H1 (cell line): ENCODE data around the gene ADAM23. TPM values are rescaled to one million over a fixed set of nuclear protein-coding genes. Genes with fewer than 3 reads are reported as not detected.

ENCODE experiments used
- CHD7 ChIP-seq: fragments of 300-600 bp; sonication (generic); IDR thresholded peaks from 2 replicates; pipeline ENCODE4 v1.7.1; 2012; ENCODE audit warnings: low read length, moderate library complexity, mild to moderate bottlenecking, inconsistent platforms; ENCODE audit not compliant: insufficient replicate concordance
- RAD21 ChIP-seq, 2 experiments: IDR thresholded peaks in 1 of 2; conservative IDR thresholded peaks in 1 of 2; 2 replicates each; pipeline ENCODE4 v1.6.1; 2011; ENCODE audit warnings: low read depth in 2 of 2, low read length in 2 of 2, improper control_type of control experiment in 1 of 2, inconsistent platforms in 1 of 2, mild to moderate bottlenecking in 1 of 2, moderate library complexity in 1 of 2
- SP4 ChIP-seq: IDR thresholded peaks from 2 replicates; pipeline ENCODE4 v1.6.1; 2012; ENCODE audit warnings: low read length, inconsistent platforms
- SRF ChIP-seq: IDR thresholded peaks from 2 replicates; pipeline ENCODE4 v1.6.1; 2011; ENCODE audit warnings: mild to moderate bottlenecking, low read depth, low read length, moderate library complexity
- TAF7 ChIP-seq: optimal IDR thresholded peaks from 2 replicates; pipeline ENCODE3; 2011; ENCODE audit warnings: low read depth, mild to moderate bottlenecking, inconsistent platforms, low read length, moderate library complexity, borderline replicate concordance
- polyA plus RNA-seq, 7 experiments: library from polyadenylated mRNA; depleted of rRNA in 3 of 7; stranded (reverse) in 5 of 7; unstranded in 2 of 7; fragments of >200 nt in 5 of 7; fragments of 200-250 nt in 2 of 7; gene quantifications; 1 replicate in 5 of 7; 2 replicates in 1 of 7; 4 replicates in 1 of 7; pipeline versions ENCODE4 v1.2.1 to v1.2.3, GENCODE V29; 2011 to 2013; ENCODE audit warnings: missing spikeins in 2 of 7, mixed read lengths in 2 of 7
- total RNA-seq: library from RNA; stranded (reverse); fragmentation: NEBNext Ultra II Directional; extraction: Animal tissue kit (Norgen Biotek cat#: 25700); gene quantifications from 2 replicates; pipeline ENCODE4 v1.2.1, GENCODE V29; 2021

ADAM23 gene
- total and polyA plus RNA-seq, 2 of the 8 experiments (the other 6 are each of a cell fraction or from before 2014, with no cell fraction given) = 9.9 to 20.8 TPM

- TF ChIP-seq CHD7 = no peak
- TF ChIP-seq TAF7 = no peak
- no peak for TF ChIP-seq SRF
- no peak for TF ChIP-seq RAD21 (IDR thresholded peaks at IDR 0.05 in 1 of 2, conservative IDR thresholded peaks at IDR 0.05 in 1 of 2; ENCODE audit: low read depth in 2 of 2, low read length in 2 of 2)
- TF ChIP-seq SP4 = no peak
- TF ChIP-seq, all 59 proteins: peak for 0
These were observed 2.6 kb downstream of the ADAM23 start (continued) for GRCh38 chr2:206445948-206446347.
